BJ (cell line): ENCODE results near the gene SYCN. TPM values are rescaled to one million over a fixed set of nuclear protein-coding genes. Genes with fewer than 3 reads are reported as not detected.

ENCODE experiments used
- CTCF ChIA-PET: fragments of 350-600 bp; formaldehyde crosslinking; extraction: SDS; loops from one replicate; lab custom pipeline; 2021; ENCODE audit warnings: antibody characterized with exemption, inconsistent platforms; lab: Yijun Ruan, JAX
- POLR2A ChIA-PET: fragments of 300-600 bp; sonication (Branson Sonifier 250); formaldehyde crosslinking; extraction: SDS; loops from one replicate; lab custom pipeline; 2021; ENCODE audit warnings: antibody characterized with exemption; lab: Charles Lee
- DNase-seq: peaks from one replicate; pipeline ENCODE4 v3.0.0-alpha.2; 2011; ENCODE audit warnings: low read depth
- H3K27me3 ChIP-seq: 2 replicates; pipeline ENCODE4 v1.6.0; 2011; ENCODE audit warnings: low read length; ENCODE audit not compliant: control insufficient read depth, insufficient read depth
- H3K36me3 ChIP-seq: 2 replicates; pipeline ENCODE4 v1.5.1; 2011; ENCODE audit warnings: low read length; ENCODE audit not compliant: control insufficient read depth, insufficient read depth
- H3K4me3 ChIP-seq: 2 replicates; pipeline ENCODE4 v1.5.1; 2011; ENCODE audit warnings: low read depth, mild to moderate bottlenecking, control low read depth, low read length
- polyA plus RNA-seq: library from polyadenylated mRNA; depleted of rRNA; stranded (reverse); fragments of >200 nt; gene quantifications from 2 replicates; pipeline ENCODE4 v1.2.3, GENCODE V29; 2011
- TF ChIP-seq, protein P1 (sequence below): IDR thresholded peaks from 2 replicates; pipeline ENCODE4 v1.5.1; 2011; ENCODE audit warnings: low read depth, mild to moderate bottlenecking, control low read depth, inconsistent platforms, low read length, moderate library complexity; ENCODE audit not compliant: insufficient read depth

The SYCN gene
- polyA plus RNA-seq, 1 experiment = not detected

- POLR2A ChIA-PET = no interaction called here
- TF ChIP-seq, protein P1, sequence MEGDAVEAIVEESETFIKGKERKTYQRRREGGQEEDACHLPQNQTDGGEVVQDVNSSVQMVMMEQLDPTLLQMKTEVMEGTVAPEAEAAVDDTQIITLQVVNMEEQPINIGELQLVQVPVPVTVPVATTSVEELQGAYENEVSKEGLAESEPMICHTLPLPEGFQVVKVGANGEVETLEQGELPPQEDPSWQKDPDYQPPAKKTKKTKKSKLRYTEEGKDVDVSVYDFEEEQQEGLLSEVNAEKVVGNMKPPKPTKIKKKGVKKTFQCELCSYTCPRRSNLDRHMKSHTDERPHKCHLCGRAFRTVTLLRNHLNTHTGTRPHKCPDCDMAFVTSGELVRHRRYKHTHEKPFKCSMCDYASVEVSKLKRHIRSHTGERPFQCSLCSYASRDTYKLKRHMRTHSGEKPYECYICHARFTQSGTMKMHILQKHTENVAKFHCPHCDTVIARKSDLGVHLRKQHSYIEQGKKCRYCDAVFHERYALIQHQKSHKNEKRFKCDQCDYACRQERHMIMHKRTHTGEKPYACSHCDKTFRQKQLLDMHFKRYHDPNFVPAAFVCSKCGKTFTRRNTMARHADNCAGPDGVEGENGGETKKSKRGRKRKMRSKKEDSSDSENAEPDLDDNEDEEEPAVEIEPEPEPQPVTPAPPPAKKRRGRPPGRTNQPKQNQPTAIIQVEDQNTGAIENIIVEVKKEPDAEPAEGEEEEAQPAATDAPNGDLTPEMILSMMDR = no peak
- H3K36me3 ChIP-seq = peaks cover 3% of the 10 kb centered on the region; the same call in 1 of the 2 replicates
- H3K4me3 ChIP-seq = no peak overlapping the region
- CTCF ChIA-PET = no interaction called here
- H3K27me3 ChIP-seq = no peaks in the 10 kb centered on the region
- no peak for DNase-seq
Observed at GRCh38 chr19:39157275-39157996, 46.6 kb downstream of the SYCN start.

GRCh38 chr19:39156326-39157230 lies 47.5 kb downstream of the SYCN start:
- POLR2A ChIA-PET = no interaction called here
- no peaks in the 10 kb centered on the region for H3K27me3 ChIP-seq
- DNase-seq = no peak
- H3K4me3 ChIP-seq = no peak overlapping the region
- CTCF ChIA-PET = interaction anchor here (0.6 kb wide), 1 partner anchor 172 kb away, joined by 3 read pairs; no protein-coding TSS in a partner anchor
- TF ChIP-seq, protein P1 = no peak
- H3K36me3 ChIP-seq = peaks cover 3% of the 10 kb centered on the region; the same call in 1 of the 2 replicates

DNA sequence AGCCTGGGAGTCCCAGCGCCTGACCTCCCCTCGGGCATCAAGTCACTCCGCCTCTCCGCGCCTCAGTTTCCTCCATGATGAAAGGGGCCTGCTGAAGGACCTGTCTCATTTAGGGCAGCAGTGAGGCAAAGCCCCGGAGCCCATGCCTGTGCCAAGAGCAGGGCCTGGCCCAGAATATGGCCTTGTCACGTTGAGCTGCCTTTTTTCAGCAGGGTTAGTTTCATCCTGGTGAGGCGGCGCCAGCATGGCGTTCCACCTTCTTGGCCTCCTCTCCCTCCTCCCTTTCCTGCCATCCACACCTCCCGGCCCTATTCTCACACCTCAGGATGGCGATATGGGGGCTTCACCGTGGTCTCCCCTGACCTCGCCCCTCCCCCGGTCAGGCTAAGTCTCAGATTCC lies 48.3 kb downstream of the SYCN start:
- TF ChIP-seq, protein P1 = no peak
- DNase-seq = no peak
- peaks cover 3% of the 10 kb centered on the region; the same call in 1 of the 2 replicates for H3K36me3 ChIP-seq
- no peaks in the 10 kb centered on the region for H3K27me3 ChIP-seq
- no peak overlapping the region for H3K4me3 ChIP-seq
- POLR2A ChIA-PET = no interaction called here
- CTCF ChIA-PET = no interaction called here

DNA sequence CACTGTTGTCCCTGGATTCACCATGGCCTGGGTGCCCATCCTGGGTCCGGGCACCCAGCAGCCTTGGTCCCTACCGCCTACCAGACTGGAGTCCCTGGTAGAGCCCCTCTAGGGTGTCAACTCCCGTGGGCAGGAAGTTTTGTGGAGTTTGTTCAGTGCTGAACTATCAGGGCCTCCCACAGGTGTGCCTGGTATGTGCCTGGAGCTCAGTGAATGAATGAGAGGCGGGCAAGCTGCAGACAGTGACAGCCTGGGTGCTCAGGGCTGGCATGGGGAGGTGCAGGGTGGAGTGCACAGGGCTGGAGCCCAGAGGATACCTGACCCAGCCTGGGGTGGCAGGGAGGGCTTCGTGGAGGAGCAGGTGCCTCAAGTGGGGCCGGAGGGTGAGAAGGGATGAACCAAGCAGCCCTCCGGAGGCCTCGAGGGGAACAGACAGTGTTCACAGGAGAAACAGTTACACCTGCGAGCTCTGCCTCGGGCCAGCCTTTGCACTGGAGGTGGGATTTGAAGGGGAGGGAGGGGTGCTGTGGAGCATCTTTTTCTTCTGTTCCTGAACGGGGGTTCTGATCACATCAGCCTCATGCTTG lies 48.9 kb downstream of the SYCN start:
- ChIA-PET CTCF (no interaction called here), POLR2A (no interaction called here)
- no peak for DNase-seq
- peaks cover 3% of the 10 kb centered on the region; the same call in 1 of the 2 replicates for H3K36me3 ChIP-seq
- TF ChIP-seq, protein P1 = no peak
- H3K4me3 ChIP-seq = no peak overlapping the region
- H3K27me3 ChIP-seq = no peaks in the 10 kb centered on the region
